Measurements from ENCODE around the gene UBASH3B. TPM values are rescaled to one million over a fixed set of nuclear protein-coding genes. Genes with fewer than 3 reads are reported as not detected.

The UBASH3B gene
- total RNA-seq, 1 experiment from 2014 or later = 81.9 TPM

DNA sequence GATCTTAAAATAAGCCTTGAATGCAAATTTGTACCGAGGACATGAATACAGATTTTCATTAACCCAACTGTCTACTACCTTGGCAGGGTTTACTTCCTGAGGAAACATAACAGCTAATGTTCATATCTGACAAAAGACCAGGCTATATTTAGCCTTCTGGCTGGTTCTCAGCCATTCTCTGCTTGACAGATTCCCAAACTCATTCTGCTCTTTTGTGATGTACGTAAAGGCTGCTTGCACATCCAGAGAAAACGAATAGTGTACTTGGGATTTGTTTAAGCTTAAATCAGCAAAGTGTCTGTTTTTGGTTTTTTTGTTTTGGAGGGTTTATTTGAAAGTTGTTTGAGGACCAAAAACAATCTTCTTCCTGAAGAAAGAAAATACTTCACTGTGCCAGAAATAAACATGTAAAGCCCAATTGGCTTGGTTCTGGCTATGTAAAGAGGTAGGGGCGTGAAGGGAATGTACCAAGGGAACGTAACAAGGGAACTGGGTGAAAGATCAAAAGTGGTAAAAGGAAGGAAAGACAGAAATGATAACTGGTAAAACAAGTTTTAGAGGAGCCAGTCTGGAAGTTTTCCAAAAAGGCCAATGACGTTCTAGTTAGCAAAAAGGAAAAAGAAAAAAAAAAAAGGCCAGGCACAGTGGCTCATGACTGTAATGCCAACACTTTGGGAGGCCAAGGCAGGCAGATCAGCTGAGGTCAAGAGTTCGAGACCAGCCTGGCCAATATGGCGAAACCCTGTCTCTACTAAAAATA, 161.4 kb downstream of the UBASH3B start:
- peak; percentile 46 to 93 for DNase-seq
- Histone ChIP-seq H3K4me2 (peak overlapping the region; percentile 74), H3K36me3 (ENCODE audit: low read depth) (peaks cover 5% of the 10 kb centered on the region; the same call in 1 of the 2 replicates), H3K4me3 (peak overlapping the region; percentile 25; the same call in 1 of the 2 replicates), H3K4me1 (replicated peaks; ENCODE audit: insufficient read depth) (peaks cover 38% of the 10 kb centered on the region), H3K27ac (peak overlapping the region; percentile 97), H3K79me2 (ENCODE audit: low read depth) (no peaks in the 10 kb centered on the region), H4K20me1 (ENCODE audit: insufficient read depth) (no peaks in the 10 kb centered on the region), H3K27me3 (ENCODE audit: insufficient read depth, low read depth) (no peaks in the 10 kb centered on the region), H3K9me3 (ENCODE audit: insufficient read depth, low read depth) (0 out of 2 replicates have a peak, but pooled peaks cover 6% of the 10 kb centered on the region), H3K9me2 (ENCODE audit: insufficient read depth) (0 out of 2 replicates have a peak, but pooled peaks cover 3% of the 10 kb centered on the region), H3F3A (ENCODE audit: insufficient read depth, low read depth) (peaks cover 49% of the 10 kb centered on the region), H2AFZ (no peak overlapping the region)
- intact Hi-C loops (cut with micrococcal nuclease; ENCODE audit: unreplicated experiment) = loop anchor here (1.0 kb wide), 1 partner anchor 14 kb away; no protein-coding TSS in a partner anchor
- no TSS peak for BruUV-seq (replicated peaks)
- TF ChIP-seq CTCF (conservative IDR thresholded peaks at IDR 0.05) = no peak
- no peak for TF ChIP-seq EZH2 (IDR thresholded peaks at IDR 0.05; ENCODE audit: low read depth)
- ChIA-PET CTCF (no interaction called here), POLR2A (ENCODE audit: unreplicated experiment) (no interaction called here)

GRCh38 chr11:122820158-122820557, 164.6 kb downstream of the UBASH3B start:
- no peak overlapping the region for H3K4me3 ChIP-seq
- TF ChIP-seq CTCF (conservative IDR thresholded peaks at IDR 0.05) = no peak
- no peak for TF ChIP-seq EZH2 (IDR thresholded peaks at IDR 0.05; ENCODE audit: low read depth)
- H3K9me3 ChIP-seq (ENCODE audit: insufficient read depth, low read depth) = peaks cover 6% of the 10 kb centered on the region; the same call in 1 of the 2 replicates
- peaks cover 26% of the 10 kb centered on the region for H3K4me1 ChIP-seq (replicated peaks; ENCODE audit: insufficient read depth)
- no peaks in the 10 kb centered on the region for H3K36me3 ChIP-seq (ENCODE audit: low read depth)
- H3F3A ChIP-seq (ENCODE audit: insufficient read depth, low read depth) = peaks cover 28% of the 10 kb centered on the region
- ChIA-PET POLR2A (ENCODE audit: unreplicated experiment) (no interaction called here), CTCF (no interaction called here)
- no peak for DNase-seq
- no peaks in the 10 kb centered on the region for H3K79me2 ChIP-seq (ENCODE audit: low read depth)
- no peak overlapping the region for H2AFZ ChIP-seq
- H3K27ac ChIP-seq = no peak overlapping the region
- BruUV-seq (replicated peaks) = no TSS peak
- H3K27me3 ChIP-seq (ENCODE audit: insufficient read depth, low read depth) = no peaks in the 10 kb centered on the region
- intact Hi-C loops (cut with micrococcal nuclease; ENCODE audit: unreplicated experiment) = no loop called here
- no peak overlapping the region for H3K4me2 ChIP-seq
- 0 out of 2 replicates have a peak, but pooled peaks cover 3% of the 10 kb centered on the region for H3K9me2 ChIP-seq (ENCODE audit: insufficient read depth)
- no peaks in the 10 kb centered on the region for H4K20me1 ChIP-seq (ENCODE audit: insufficient read depth)

DNA sequence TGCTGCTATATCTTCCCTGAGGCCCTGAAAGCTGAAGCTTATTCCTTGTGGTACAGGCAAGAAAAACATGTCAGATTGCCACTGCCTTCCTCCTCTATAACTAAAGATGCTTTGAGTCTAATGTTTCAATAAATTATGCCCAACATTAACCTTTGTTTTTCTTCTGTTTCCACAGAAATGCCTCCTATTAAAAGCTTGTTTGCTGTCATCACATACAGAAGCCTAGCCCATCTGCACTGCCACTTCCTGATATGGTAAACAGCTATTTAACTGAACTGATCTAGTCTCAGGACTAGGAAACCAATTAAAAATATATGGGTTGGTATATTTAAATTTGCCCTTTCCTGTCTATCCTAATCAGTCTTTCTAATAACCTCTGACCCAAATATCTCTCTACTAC, 165.6 kb downstream of the UBASH3B start:
- ChIA-PET POLR2A (ENCODE audit: unreplicated experiment) (interaction anchor here (0.6 kb wide), 1 partner anchor 241 kb away, joined by 4 read pairs; no protein-coding TSS in a partner anchor), CTCF (interaction anchor here (1.2 kb wide), 1 partner anchor 25 kb away, joined by 4 read pairs; no protein-coding TSS in a partner anchor)
- 0 out of 2 replicates have a peak, but pooled peaks cover 3% of the 10 kb centered on the region for H3K9me2 ChIP-seq (ENCODE audit: insufficient read depth)
- no TSS peak for BruUV-seq (replicated peaks)
- no peak overlapping the region for H3K4me3 ChIP-seq
- no peak for TF ChIP-seq EZH2 (IDR thresholded peaks at IDR 0.05; ENCODE audit: low read depth)
- TF ChIP-seq CTCF (conservative IDR thresholded peaks at IDR 0.05) = no peak
- H3K79me2 ChIP-seq (ENCODE audit: low read depth) = no peaks in the 10 kb centered on the region
- no peaks in the 10 kb centered on the region for H4K20me1 ChIP-seq (ENCODE audit: insufficient read depth)
- peaks cover 18% of the 10 kb centered on the region for H3F3A ChIP-seq (ENCODE audit: insufficient read depth, low read depth)
- intact Hi-C loops (cut with micrococcal nuclease; ENCODE audit: unreplicated experiment) = no loop called here
- H2AFZ ChIP-seq = no peak overlapping the region
- no peaks in the 10 kb centered on the region for H3K36me3 ChIP-seq (ENCODE audit: low read depth)
- no peaks in the 10 kb centered on the region for H3K27me3 ChIP-seq (ENCODE audit: insufficient read depth, low read depth)
- H3K4me1 ChIP-seq (replicated peaks; ENCODE audit: insufficient read depth) = peaks cover 16% of the 10 kb centered on the region
- peaks cover 6% of the 10 kb centered on the region; the same call in 1 of the 2 replicates for H3K9me3 ChIP-seq (ENCODE audit: insufficient read depth, low read depth)
- H3K27ac ChIP-seq = no peak overlapping the region
- H3K4me2 ChIP-seq = no peak overlapping the region
- no peak for DNase-seq

Measured in PC-9 (cell line).